GM12865 (cell line): ENCODE data around the gene SYCE3.
A peak's percentile ranks its signal among the peaks of the same experiment; 100 is the strongest.

Source experiments
- DNase-seq: peaks from one replicate; pipeline ENCODE4 v3.0.0; 2010; ENCODE audit warnings: low read depth
- H3K4me3 ChIP-seq: 2 replicates; pipeline ENCODE4 v1.5.1; 2011; ENCODE audit warnings: mild to moderate bottlenecking, low read depth, low read length, control low read depth
- TF ChIP-seq, protein P1 (sequence below): IDR thresholded peaks from 2 replicates; pipeline ENCODE4 v1.5.1; 2011; ENCODE audit warnings: low read length, control low read depth, low read depth, inconsistent platforms; ENCODE audit not compliant: insufficient read depth; ENCODE audit errors: missing control alignments

Gene SYCE3

DNA sequence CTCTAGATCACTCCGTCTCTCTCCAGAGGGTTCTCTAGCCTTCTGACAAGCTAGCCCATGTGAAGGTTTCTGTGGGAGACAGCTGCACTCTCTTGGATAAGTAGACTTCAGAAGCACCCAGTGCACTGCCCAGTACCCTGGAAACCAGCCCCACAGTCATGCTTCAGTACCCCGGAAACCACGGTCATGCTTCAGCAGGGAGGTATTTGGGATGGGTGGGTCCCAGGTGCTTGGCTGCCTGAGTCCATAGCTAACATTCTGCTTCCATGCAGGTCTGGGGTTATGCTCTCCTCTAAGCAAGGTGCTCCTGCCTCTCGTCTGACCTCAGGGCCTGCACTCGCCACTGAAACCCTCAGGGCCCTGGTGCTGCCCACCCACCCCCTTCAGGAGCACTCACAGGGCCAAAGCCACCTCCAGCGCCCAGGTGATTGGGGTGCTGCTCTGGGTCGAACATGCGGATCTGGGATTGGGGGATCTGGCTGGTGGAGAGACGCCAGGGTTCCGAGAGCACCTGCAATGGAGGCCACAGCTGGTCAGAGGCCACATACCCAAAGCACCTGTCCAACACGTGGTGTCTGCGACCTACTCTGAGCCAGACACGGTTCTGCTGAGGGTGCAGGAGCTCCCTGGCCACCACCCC lies 7.3 kb upstream of the SYCE3 start:
- TF ChIP-seq, protein P1, sequence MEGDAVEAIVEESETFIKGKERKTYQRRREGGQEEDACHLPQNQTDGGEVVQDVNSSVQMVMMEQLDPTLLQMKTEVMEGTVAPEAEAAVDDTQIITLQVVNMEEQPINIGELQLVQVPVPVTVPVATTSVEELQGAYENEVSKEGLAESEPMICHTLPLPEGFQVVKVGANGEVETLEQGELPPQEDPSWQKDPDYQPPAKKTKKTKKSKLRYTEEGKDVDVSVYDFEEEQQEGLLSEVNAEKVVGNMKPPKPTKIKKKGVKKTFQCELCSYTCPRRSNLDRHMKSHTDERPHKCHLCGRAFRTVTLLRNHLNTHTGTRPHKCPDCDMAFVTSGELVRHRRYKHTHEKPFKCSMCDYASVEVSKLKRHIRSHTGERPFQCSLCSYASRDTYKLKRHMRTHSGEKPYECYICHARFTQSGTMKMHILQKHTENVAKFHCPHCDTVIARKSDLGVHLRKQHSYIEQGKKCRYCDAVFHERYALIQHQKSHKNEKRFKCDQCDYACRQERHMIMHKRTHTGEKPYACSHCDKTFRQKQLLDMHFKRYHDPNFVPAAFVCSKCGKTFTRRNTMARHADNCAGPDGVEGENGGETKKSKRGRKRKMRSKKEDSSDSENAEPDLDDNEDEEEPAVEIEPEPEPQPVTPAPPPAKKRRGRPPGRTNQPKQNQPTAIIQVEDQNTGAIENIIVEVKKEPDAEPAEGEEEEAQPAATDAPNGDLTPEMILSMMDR = no peak
- peak; percentile 49 for DNase-seq

DNA sequence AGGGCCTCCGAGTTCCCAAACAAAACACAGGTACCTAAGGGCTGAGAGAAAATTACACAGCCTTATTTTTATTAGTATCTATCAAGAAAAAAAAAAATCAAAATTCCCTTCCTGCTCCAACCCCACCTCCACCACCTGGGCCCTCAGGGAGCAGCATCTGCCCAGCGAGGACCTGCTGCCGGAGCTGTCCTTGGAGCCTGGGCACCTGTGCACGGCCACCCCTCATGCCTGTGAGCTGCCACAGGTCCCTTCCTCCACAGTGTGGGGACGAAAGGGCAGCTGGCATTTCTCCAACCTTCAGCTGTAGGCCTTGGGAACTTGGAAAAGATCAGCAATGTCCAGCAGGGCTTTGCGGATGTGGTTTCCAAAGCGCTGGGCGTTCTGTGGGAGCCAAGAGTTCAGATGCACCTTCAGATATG lies 6.3 kb upstream of the SYCE3 start:
- H3K4me3 ChIP-seq = no peak overlapping the region
- DNase-seq = no peak

More for the DNA sequence above, 7.3 kb upstream of the SYCE3 start:
- H3K4me3 ChIP-seq = no peak overlapping the region

DNA sequence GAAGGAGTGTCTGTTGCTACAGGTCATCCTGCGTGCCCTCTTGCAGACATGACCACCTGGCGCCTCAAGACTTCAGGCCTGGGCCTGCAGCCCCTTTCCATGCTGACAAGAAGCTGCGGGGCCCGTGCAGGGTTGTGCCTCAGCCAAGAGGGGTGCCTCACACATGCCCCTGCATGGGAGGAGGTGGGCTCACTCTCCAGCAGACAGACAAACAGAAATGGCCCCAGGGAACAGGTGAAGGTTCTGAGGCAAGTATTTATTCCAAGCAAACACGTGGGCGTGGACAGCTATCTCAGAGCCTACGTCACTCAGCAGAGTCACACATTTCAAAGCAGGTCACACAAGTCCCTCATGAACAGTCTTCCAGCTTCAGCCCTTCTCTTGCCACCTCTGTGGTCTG lies 5.9 kb upstream of the SYCE3 start:
- H3K4me3 ChIP-seq = no peak overlapping the region
- no peak for DNase-seq
- TF ChIP-seq, protein P1 = no peak

More for the DNA sequence above, 6.3 kb upstream of the SYCE3 start:
- TF ChIP-seq, protein P1 = no peak

DNA sequence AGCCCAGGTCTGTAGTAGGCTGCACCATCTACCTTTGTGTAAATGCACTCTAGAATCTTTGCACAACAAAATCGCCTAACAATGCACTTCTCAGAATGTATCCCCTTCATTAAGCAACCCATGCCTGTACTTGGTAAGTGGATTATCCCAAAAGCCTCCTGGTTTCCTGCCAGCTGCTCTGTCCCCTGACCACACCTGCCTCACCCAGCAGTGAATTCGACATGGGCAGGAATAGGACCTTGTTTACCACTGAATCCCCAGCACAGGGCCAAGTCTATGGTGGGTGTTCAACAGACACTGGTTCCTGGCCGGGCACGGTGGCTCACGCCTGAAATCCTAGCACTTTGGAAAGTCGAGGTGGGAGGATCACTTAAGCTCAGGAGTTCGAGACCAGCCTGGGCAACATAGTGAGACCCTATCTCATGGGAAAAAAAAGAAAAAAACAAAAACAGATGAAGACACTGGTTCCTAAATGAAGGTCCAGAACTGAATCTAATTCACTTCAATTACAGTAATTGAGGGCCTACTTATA lies 5.1 kb upstream of the SYCE3 start:
- TF ChIP-seq, protein P1 = no peak

DNA sequence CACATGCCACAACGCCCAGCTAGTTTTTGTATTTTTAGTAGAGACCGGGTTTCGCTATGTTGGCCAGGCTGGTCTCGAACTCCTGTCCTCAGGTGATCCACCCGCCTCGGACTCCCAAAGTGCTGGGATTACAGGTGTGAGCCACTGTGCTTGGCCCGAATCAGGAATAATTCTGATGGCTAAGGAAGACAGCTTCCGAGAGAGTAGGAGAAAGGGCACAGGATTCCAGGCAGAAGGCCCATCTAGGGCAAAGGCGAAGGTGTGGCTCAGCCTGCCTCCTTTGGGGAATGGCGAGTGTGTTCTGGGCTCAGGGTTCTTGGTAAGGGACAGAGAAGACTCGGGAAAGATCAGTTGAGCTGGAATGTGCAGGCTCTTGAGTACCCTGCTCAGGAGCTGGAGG lies 1.6 kb upstream of the SYCE3 start:
- no peak overlapping the region for H3K4me3 ChIP-seq
- TF ChIP-seq, protein P1 = no peak
- DNase-seq = no peak

More for the DNA sequence above, 5.1 kb upstream of the SYCE3 start:
- no peak overlapping the region for H3K4me3 ChIP-seq
- DNase-seq = no peak

DNA sequence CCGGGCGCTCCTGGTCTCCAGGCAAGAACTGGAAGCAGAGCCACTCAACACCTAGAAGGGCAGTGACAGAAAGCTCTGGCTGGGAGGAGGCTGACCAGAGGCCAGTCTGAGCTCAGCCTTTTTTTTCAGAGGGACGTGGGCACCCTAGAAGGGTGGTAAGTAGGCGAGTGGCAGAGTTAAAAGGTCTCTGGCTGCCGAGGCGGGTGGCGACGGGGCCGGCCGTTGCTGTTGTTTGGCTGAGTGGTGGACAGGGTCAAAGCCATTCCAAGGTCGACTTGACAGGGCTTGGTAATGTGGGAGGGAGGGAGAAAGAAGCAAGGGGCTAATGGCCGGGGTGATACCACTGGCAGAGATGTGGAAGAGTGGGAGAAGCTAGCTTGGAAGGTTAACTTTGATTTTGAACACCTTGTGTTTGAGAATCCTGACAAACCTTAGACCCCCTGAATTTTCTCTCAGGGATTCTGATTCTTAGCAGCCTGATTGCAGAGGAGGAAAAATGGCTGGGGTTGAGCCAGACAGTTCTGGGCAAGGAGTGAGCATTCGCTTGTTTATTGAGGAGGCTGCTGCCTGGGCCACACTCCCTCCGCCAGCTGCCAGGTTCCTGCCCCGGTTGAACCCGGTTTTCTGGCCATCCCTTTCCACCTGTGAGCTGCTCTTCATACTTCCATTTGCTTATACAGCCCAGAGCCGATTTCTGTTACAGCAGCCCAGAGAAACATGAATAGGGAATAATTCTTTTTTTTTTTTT lies 868 bp upstream of the SYCE3 start:
- no peak for DNase-seq
- TF ChIP-seq, protein P1 = no peak
- peak overlapping the region; percentile 81 for H3K4me3 ChIP-seq
